Stimulated activated CD8-positive, alpha-beta memory T cell treated with anti-CD3 and anti-CD28 coated beads, Interleukin-7, amount 100 ng/mL, for 48 hours (primary cell): ENCODE data around the gene TMEM14A.

Experiments
- DNase-seq, 2 donors: peaks; one replicate each; pipeline ENCODE4 v3.0.0-alpha.2; 2020; ENCODE audit warnings: low read depth in 1 of 2; ENCODE audit errors: extremely low read depth in 1 of 2

The TMEM14A gene, protein sequence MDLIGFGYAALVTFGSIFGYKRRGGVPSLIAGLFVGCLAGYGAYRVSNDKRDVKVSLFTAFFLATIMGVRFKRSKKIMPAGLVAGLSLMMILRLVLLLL

GRCh38 chr6:52670502-52671409, at the start of gene TMEM14A:
Gene TMEM14A (plus strand): TSS chr6:52671113. CDS start chr6:52677103, 5,990 bp downstream.
- DNase-seq: peak; percentile 80 to 92

GRCh38 chr6:52621631-52622030, 49.3 kb upstream of the TMEM14A start:
- DNase-seq: no peak

GRCh38 chr6:52622810-52623209, 48.1 kb upstream of the TMEM14A start:
- DNase-seq: no peak

DNA sequence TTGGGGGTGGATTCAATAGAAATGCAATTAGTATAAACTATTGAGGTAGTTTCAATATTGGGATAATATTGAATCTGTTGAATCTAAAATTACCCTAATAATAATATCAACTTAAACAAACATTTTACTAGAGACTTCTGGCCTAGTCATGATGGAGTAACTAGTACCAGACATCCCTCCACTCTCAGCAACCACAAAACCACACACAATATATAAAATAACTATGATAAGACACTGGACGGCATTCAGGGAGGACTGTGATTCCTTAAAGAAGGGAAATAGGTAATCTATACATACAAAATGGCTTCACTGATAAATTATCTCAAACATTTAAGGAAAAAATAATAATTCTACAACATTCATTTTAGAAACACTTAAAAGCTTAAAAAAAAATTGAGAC, 38.9 kb upstream of the TMEM14A start:
- no peak for DNase-seq

GRCh38 chr6:52634211-52634610, 36.7 kb upstream of the TMEM14A start:
- DNase-seq: no peak

- DNase-seq: peak in 1 of 2 donors; percentile 7
Observed at GRCh38 chr6:52635049-52635577, 35.8 kb upstream of the TMEM14A start.

DNA sequence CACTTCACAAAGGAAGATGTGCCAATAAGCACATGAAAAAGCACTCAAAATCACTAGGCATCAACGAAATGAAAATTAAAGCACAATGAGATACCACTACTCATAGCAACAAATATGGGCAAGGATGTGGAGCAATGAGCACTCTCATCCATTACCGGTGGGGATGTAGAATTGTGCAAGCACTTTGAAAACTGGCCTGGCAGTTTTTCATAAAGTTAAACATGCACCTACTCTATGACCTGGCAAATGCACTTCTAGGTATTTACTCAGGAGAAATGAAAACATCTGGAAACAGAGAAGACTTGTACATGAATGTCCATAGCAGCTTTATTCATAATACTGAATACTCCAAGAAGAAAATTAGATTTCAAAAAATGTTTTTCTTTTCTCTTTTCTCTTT, 34.1 kb upstream of the TMEM14A start:
- DNase-seq: no peak

- no peak for DNase-seq
Observed at GRCh38 chr6:52639493-52639892, 31.4 kb upstream of the TMEM14A start.

DNA sequence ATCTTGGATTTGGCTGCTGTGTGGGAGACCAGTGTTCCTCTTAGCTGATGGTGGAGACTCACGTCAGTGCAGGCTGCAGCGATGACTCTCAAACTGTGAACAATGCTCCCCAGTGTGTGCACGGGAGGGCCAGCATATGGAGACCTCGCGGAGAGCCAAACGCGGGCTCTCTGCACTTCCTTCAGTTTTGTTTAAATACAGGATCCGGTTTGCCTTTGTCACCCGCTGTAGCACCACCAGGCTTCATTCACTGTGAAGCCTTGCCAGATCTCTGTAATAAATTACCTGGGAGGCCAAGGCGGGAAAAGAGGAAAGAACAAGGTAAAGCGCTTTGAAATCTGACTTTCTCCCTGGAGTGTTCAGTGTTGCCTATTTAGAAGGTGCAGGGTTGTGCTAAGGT, 30.7 kb upstream of the TMEM14A start:
- no peak for DNase-seq

DNA sequence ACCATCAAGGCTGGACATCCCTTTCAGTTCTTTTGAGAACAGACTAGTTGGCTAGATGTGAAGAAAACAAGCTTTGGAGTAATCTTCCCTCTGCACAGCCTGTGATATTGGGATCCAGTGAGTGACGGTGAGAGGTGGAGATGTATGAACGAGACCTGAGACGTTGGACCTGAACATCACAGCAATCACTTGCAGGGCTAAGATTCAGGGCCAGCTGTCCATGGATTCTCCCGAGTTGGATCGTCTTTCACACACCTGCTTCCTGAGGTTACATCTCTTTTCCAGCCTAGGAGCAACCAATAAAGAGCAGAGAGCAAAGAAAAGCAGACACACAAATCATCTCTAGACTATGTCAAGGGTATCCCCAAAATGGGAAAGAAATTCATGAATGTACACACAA, 30.0 kb upstream of the TMEM14A start:
- no peak for DNase-seq

DNA sequence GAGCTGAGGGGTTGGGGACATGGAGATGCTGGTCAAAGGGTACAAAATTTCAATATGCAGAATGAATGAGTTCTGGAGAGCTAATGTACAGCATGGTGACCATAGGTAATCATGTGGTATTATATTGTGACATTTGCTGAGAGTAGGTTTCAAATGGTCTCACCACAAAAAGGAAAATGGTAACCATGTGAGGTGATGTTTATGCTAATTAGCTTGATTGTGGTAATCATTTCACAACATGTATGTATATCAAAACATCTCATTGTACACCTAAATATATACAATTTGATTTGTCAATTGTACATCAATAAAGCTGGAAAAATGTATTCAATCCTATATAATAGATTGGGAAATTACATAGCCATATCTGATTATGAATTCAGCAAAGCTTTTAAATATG, 29.5 kb upstream of the TMEM14A start:
- DNase-seq: no peak

GRCh38 chr6:52641826-52642225, 29.1 kb upstream of the TMEM14A start:
- DNase-seq: no peak

GRCh38 chr6:52642368-52642767, 28.5 kb upstream of the TMEM14A start:
- no peak for DNase-seq

- DNase-seq: no peak
Observed at GRCh38 chr6:52643158-52643557, 27.8 kb upstream of the TMEM14A start.

GRCh38 chr6:52644253-52644652, 26.7 kb upstream of the TMEM14A start:
- no peak for DNase-seq

- DNase-seq: no peak
Observed at GRCh38 chr6:52645976-52646375, 24.9 kb upstream of the TMEM14A start.

DNA sequence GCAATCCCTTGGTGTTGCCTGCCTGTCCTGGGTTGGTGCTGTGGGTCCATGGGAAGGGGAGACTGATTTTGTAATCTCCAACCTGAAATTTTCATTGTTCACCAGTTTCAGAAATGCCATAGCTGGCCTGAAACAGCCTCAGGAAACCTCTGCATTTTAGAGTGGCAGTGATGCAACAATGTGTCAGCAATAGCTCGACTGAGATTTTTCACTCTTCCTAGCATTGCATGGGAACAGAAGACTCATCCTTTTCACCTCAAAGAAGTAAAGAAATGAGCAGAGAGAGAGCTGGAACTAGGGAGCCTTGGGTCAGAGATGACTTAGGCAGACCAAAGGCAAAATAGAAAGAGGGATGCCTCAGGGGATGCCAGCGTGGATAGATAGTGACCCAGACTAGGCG, 23.7 kb upstream of the TMEM14A start:
- no peak for DNase-seq

GRCh38 chr6:52649536-52650160, 21.3 kb upstream of the TMEM14A start:
- no peak for DNase-seq

DNA sequence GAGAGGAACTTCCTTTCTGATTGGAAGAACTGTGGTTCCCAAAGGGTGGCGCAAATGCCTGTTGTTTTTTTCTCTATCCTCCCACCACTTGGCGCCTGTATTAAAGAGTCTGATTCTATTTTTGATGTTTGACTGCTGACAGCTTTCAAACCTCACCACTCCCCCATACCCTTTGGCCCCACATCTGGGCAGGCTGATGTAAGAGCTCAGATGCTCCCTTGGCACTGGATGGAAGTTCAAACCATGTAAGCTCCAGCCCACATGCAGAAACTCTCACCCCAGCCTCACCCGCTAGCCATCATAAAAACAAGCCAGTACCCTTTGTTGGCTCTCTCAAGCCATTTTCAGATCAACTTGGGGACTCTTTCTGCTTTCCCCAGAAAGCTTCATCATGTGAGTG, 20.0 kb upstream of the TMEM14A start:
- no peak for DNase-seq

DNA sequence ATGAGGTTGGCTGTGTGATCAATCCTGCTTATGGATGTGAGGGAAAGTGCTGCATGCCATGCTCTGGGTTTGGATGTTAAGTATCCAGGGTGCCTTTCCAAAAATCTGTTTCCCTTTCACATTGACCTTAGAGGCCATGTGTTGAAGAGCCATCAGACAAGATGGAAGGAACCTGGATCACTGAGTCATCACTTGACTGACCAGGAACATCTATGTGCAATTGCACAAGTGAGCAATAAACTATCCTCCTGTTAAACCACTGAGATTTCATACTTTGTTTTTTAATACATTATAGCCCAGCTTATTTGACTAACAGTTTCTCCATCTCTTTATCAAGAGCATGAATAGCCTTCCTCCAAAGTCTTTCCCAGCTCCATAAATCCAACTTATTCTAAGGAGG, 17.8 kb upstream of the TMEM14A start:
- DNase-seq: no peak

GRCh38 chr6:52654007-52654406, 16.9 kb upstream of the TMEM14A start:
- DNase-seq: no peak

DNA sequence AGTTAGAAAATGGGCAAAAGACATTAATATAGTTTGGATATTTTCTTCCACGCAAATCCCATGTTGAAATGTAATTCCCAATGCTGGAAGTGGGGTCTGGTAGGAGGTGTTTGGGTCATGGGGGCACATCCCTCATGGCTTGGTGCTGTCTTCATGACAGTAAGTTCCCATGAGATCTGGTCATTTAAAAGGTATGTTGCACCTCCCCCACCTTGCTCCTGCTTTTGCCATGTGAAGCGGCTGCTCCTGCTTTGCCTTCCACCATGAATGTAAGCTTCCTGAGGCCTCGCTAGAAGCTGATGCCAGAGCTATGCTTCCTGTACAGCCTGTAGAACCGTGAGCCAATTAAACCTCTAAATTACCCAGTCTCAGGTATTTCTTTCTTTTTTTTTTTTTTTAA, 16.3 kb upstream of the TMEM14A start:
- DNase-seq: no peak
